Astrocyte of the spinal cord (primary cell): Measurements from ENCODE around the gene SEL1L3.

Source experiments
- DNase-seq: peaks from one replicate; pipeline ENCODE4 v3.0.0; 2011; ENCODE audit warnings: low read depth, low spot score
- H3K4me3 ChIP-seq: 2 replicates; pipeline ENCODE4 v1.5.1; 2011; ENCODE audit warnings: low read depth, mild to moderate bottlenecking, low read length, moderate library complexity
- CTCF ChIP-seq: IDR thresholded peaks from 2 replicates; pipeline ENCODE4 v1.5.1; 2012; ENCODE audit warnings: low read depth, mild to moderate bottlenecking, low read length, inconsistent platforms
- in situ Hi-C: cut with HindIII; loops from 2 replicates; pipeline ENCODE4 v1.10.0; 2017; ENCODE audit warnings: low sequenced_read_pairs

Gene SEL1L3

DNA sequence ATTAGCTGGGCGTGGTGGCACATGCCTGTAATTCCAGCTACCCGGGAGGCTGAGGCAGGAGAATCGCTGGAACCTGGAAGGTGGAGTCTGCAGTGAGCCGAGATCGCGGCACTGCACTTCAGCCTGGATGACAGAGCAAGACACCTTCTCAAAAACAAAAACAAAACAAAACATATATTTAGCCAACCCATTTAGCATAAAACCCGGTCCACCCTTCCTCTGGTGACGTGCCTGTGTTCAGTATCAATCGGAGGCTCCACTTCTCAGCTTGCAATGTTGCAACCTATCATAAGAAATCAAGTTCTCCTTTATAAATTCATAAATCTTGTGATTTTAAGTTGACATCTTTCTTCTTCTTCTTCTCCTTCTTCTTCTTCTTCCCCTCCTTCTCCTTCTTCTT is 133.2 kb downstream of the SEL1L3 start:
- no peak for DNase-seq
- no peak overlapping the region for H3K4me3 ChIP-seq
- TF ChIP-seq CTCF, result no peak
- in situ Hi-C loops, result no loop called here

DNA sequence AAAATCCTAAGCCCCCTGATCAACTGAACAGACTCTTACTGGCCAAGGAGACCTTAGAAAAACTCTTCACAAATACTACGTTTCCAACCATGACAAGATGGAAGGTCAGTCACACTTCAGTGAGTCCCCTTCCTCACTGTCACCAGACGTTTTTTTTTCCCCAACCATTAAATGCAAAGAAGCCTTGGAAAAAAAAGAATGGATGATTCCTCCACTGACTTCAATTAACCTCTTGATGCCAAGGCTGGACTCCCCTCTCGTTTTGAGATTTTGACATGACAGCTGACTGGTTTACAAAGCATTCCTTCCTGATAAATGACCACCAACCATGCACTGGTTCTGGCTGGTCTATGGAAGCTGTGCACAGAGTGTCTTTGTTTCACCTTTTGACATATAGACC is 133.9 kb downstream of the SEL1L3 start:
- H3K4me3 ChIP-seq, result no peak overlapping the region
- in situ Hi-C loops, result no loop called here
- no peak for DNase-seq
- TF ChIP-seq CTCF, result no peak

DNA sequence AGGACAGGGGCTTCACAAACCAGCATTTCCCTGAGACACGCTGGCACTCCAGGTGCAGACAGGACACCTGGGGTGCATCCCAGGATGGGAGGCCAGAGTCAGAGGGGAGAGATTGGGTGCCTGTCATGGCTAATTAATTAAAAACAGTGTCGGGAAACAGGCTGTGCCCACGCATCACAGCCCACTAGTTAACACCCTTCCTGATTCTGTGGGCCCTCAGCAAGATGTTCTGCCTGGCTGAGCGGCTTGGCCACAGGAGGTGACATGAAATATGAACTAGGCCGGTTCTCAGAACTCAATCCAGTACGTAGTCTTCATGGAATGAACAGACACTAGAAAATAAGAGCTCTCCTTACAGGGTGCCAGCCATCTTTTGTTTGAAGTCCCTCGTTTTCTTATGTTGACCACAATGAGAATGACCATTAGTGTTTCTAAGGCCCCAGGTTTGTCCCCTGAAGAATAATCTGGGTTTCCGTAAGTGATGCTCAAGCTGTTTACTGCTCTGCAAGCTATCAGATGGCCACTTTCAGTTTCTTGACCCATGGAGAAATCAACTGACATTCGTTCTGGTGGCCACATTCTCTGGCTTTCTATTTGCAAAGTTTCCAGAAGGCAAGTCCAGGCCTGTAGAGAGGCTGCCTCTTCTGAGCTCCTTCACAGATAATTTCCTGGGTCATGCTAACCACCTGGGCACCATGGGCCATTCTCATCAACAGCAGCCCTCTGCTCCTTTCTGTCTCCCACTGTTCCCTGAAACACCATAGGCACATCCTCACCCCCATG is 134.9 kb downstream of the SEL1L3 start:
- in situ Hi-C loops, result no loop called here
- TF ChIP-seq CTCF, result no peak
- H3K4me3 ChIP-seq, result no peak overlapping the region
- no peak for DNase-seq

DNA sequence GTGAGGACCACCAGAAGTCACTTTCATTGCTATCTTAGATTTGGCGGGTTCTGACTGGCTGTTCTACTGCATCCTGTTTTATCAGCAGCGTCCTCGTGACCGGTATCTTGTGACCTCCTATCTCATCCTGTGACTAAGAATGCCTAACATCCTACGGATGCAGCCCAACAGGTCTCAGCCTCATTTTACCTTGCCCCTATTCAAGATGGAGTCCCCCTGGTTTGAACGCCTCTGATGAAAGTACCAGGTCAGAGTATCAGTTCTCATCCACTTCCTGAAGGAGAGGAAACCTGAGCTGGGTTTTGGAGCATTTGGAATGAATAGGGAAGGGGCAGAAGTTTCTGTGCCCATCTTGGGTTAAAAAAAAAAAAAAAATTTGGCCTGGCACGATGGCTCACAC is 136.9 kb downstream of the SEL1L3 start:
- no peak for TF ChIP-seq CTCF

GRCh38 chr4:25723409-25723808 is 139.4 kb downstream of the SEL1L3 start:
- H3K4me3 ChIP-seq, result no peak overlapping the region
- in situ Hi-C loops, result no loop called here
- no peak for TF ChIP-seq CTCF
- peak; percentile 23 for DNase-seq

More for the DNA sequence above, 136.9 kb downstream of the SEL1L3 start:
- H3K4me3 ChIP-seq, result no peak overlapping the region
- in situ Hi-C loops, result no loop called here
- no peak for DNase-seq

- in situ Hi-C loops, result no loop called here
- TF ChIP-seq CTCF, result no peak
- H3K4me3 ChIP-seq, result no peak overlapping the region
- DNase-seq, result no peak
Measured at GRCh38 chr4:25722964-25723363, 139.8 kb downstream of the SEL1L3 start.
